ENCODE measurements around the gene EIF2AK2. TPM values are rescaled to one million over a fixed set of nuclear protein-coding genes. Genes with fewer than 3 reads are reported as not detected.
A peak's percentile ranks its signal among the peaks of the same experiment; 100 is the strongest.

Gene EIF2AK2
- total RNA-seq, 1 donor from 2014 or later = 37.0 TPM

GRCh38 chr2:37117566-37117965, 39.2 kb downstream of the EIF2AK2 start:
- TF ChIP-seq CTCF (IDR thresholded peaks at IDR 0.05) = no peak
- intact Hi-C loops (cut with micrococcal nuclease) = no loop called here
- ChIA-PET CTCF (no interaction called here), POLR2A (no interaction called here)
- H3K27me3 Mint-ChIP-seq = no peaks in the 10 kb centered on the region
- H3K9me3 Mint-ChIP-seq = no peaks in the 10 kb centered on the region
- DNase-seq = no peak
- ATAC-seq (ENCODE audit: low read depth) = no peak
- H3K36me3 Mint-ChIP-seq (ENCODE audit: low read depth) = peaks cover 68% of the 10 kb centered on the region
- H3K27ac Mint-ChIP-seq = no peak overlapping the region
- H3K4me3 Mint-ChIP-seq = no peak overlapping the region
- H3K4me1 Mint-ChIP-seq = no peaks in the 10 kb centered on the region

- no peak for DNase-seq
- ATAC-seq (ENCODE audit: low read depth) = no peak
- Mint-ChIP-seq H3K27ac (no peak overlapping the region), H3K27me3 (no peaks in the 10 kb centered on the region), H3K9me3 (no peaks in the 10 kb centered on the region), H3K4me3 (no peak overlapping the region), H3K36me3 (ENCODE audit: low read depth) (peaks cover 74% of the 10 kb centered on the region), H3K4me1 (no peaks in the 10 kb centered on the region)
- ChIA-PET POLR2A (no interaction called here), CTCF (no interaction called here)
- intact Hi-C loops (cut with micrococcal nuclease) = no loop called here
- TF ChIP-seq CTCF (IDR thresholded peaks at IDR 0.05) = no peak
Measured at GRCh38 chr2:37111958-37112357, 44.8 kb downstream of the EIF2AK2 start.

- no peak for TF ChIP-seq CTCF (IDR thresholded peaks at IDR 0.05)
- ATAC-seq (ENCODE audit: low read depth) (no peak), DNase-seq (no peak)
- H3K9me3 Mint-ChIP-seq = no peaks in the 10 kb centered on the region
- POLR2A ChIA-PET = no interaction called here
- no peaks in the 10 kb centered on the region for H3K27me3 Mint-ChIP-seq
- intact Hi-C loops (cut with micrococcal nuclease) = no loop called here
- H3K4me3 Mint-ChIP-seq = no peak overlapping the region
- peaks cover 69% of the 10 kb centered on the region for H3K36me3 Mint-ChIP-seq (ENCODE audit: low read depth)
- H3K27ac Mint-ChIP-seq = no peak overlapping the region
- H3K4me1 Mint-ChIP-seq = no peaks in the 10 kb centered on the region
- CTCF ChIA-PET = no interaction called here
Measured at GRCh38 chr2:37110306-37111212, 46.2 kb downstream of the EIF2AK2 start.

- Mint-ChIP-seq H3K27ac (no peak overlapping the region), H3K36me3 (ENCODE audit: low read depth) (peaks cover 70% of the 10 kb centered on the region), H3K27me3 (no peaks in the 10 kb centered on the region), H3K4me1 (no peaks in the 10 kb centered on the region), H3K4me3 (no peak overlapping the region), H3K9me3 (no peaks in the 10 kb centered on the region)
- ChIA-PET POLR2A (no interaction called here), CTCF (no interaction called here)
- no peak for DNase-seq
- intact Hi-C loops (cut with micrococcal nuclease) = loop anchor here (5.0 kb wide), 1 partner anchor 42 kb away; no protein-coding TSS in a partner anchor
- no peak for ATAC-seq (ENCODE audit: low read depth)
- no peak for TF ChIP-seq CTCF (IDR thresholded peaks at IDR 0.05)
Measured at GRCh38 chr2:37109523-37109922, 47.3 kb downstream of the EIF2AK2 start.

GRCh38 chr2:37105150-37105549, 51.6 kb downstream of the EIF2AK2 start:
- CTCF ChIA-PET = interaction anchor here (1.2 to 1.4 kb wide), 2 partner anchors 11 to 35 kb away, joined by 3 read pairs; no protein-coding TSS in a partner anchor
- POLR2A ChIA-PET = interaction anchor here (0.9 kb wide), 1 partner anchor 103 kb away, joined by 3 read pairs; no protein-coding TSS in a partner anchor
- peaks cover 71% of the 10 kb centered on the region for H3K36me3 Mint-ChIP-seq (ENCODE audit: low read depth)
- no peak overlapping the region for H3K4me3 Mint-ChIP-seq
- ATAC-seq (ENCODE audit: low read depth) = no peak
- no peaks in the 10 kb centered on the region for H3K9me3 Mint-ChIP-seq
- no peaks in the 10 kb centered on the region for H3K27me3 Mint-ChIP-seq
- H3K27ac Mint-ChIP-seq = peak overlapping the region; percentile 35
- H3K4me1 Mint-ChIP-seq = no peaks in the 10 kb centered on the region
- intact Hi-C loops (cut with micrococcal nuclease) = loop anchor here (5.0 kb wide), 1 partner anchor 38 kb away; no protein-coding TSS in a partner anchor
- DNase-seq = no peak
- no peak for TF ChIP-seq CTCF (IDR thresholded peaks at IDR 0.05)
